Endodermal cell (in vitro differentiated cells): Measurements from ENCODE around the gene YIPF7. TPM values are rescaled to one million over a fixed set of nuclear protein-coding genes. Genes with fewer than 3 reads are reported as not detected.

ENCODE experiments used
- DNase-seq: peaks from one replicate; pipeline ENCODE4 v3.0.0-alpha.2; 2017
- H3K27ac ChIP-seq: 2 replicates; pipeline ENCODE4 v1.5.1; 2013; ENCODE audit warnings: mild to moderate bottlenecking, low read depth, low read length, moderate library complexity
- H3K27me3 ChIP-seq: 2 replicates; pipeline ENCODE4 v1.6.1; 2013; ENCODE audit warnings: mild to moderate bottlenecking, low read length, moderate library complexity; ENCODE audit not compliant: insufficient read depth, control insufficient read depth, poor library complexity, severe bottlenecking
- H3K36me3 ChIP-seq: 2 replicates; pipeline ENCODE4 v1.7.0; 2013; ENCODE audit warnings: mild to moderate bottlenecking, low read length, moderate library complexity; ENCODE audit not compliant: control insufficient read depth, insufficient read depth
- H3K4me1 ChIP-seq: one replicate; pipeline ENCODE4 v1.7.0; 2013; ENCODE audit warnings: low read length; ENCODE audit not compliant: control insufficient read depth, insufficient read depth
- H3K4me3 ChIP-seq: 2 replicates; pipeline ENCODE4 v1.5.1; 2013; ENCODE audit warnings: mild to moderate bottlenecking, low read length, moderate library complexity
- H3K9ac ChIP-seq: 2 replicates; pipeline ENCODE4 v1.6.1; 2013; ENCODE audit warnings: mild to moderate bottlenecking, low read length, moderate library complexity; ENCODE audit not compliant: poor library complexity, severe bottlenecking; ENCODE audit errors: extremely low read depth
- H3K9me3 ChIP-seq: 2 replicates; pipeline ENCODE4 v1.6.1; 2013; ENCODE audit warnings: mild to moderate bottlenecking, low read length, moderate library complexity; ENCODE audit not compliant: control insufficient read depth
- H3K27ac Mint-ChIP-seq: 2 replicates; pipeline ENCODE4 v1.8.0; 2020; ENCODE audit warnings: mixed read lengths
- H3K27me3 Mint-ChIP-seq: 2 replicates; pipeline ENCODE4 v1.8.0; 2021; ENCODE audit warnings: mild to moderate bottlenecking, mixed read lengths; ENCODE audit not compliant: insufficient read depth
- H3K36me3 Mint-ChIP-seq: 2 replicates; pipeline ENCODE4 v1.8.0; 2020; ENCODE audit warnings: low read depth, mixed read lengths
- H3K4me1 Mint-ChIP-seq: 2 replicates; pipeline ENCODE4 v1.8.0; 2020; ENCODE audit warnings: mixed read lengths
- H3K4me3 Mint-ChIP-seq: 2 replicates; pipeline ENCODE4 v1.8.0; 2020; ENCODE audit warnings: mild to moderate bottlenecking, moderate library complexity, mixed read lengths
- H3K9me3 Mint-ChIP-seq: 2 replicates; pipeline ENCODE4 v1.8.0; 2020; ENCODE audit warnings: mild to moderate bottlenecking, mixed read lengths
- CTCF ChIP-seq: fragments of 200-600 bp; sonication (generic); conservative IDR thresholded peaks from 2 replicates; pipeline ENCODE4 v1.5.0; 2021; ENCODE audit warnings: antibody characterized with exemption, mild to moderate bottlenecking
- WGBS, 2 experiments: methylation state at CpG; one replicate each; pipeline versions ENCODE4 v1.1.5 to v1.1.7; 2013; ENCODE audit warnings: missing lambda C conversion rate in 2 of 2, mixed read lengths in 1 of 2; ENCODE audit not compliant: insufficient coverage in 1 of 2, insufficient read length in 1 of 2; 5-methylcytosine and 5-hydroxymethylcytosine counted together
- total RNA-seq, 2 donors: library from RNA; stranded (reverse); fragmentation: NEBNext Ultra II Directional in 1 of 2; extraction: Animal tissue kit (Norgen Biotek cat#: 25700) in 1 of 2; gene quantifications; 2 replicates in 1 of 2; 3 replicates in 1 of 2; pipeline ENCODE4 v1.2.1, GENCODE V29; 2021

The YIPF7 gene
- total RNA-seq, 2 donors from 2014 or later: not detected

DNA sequence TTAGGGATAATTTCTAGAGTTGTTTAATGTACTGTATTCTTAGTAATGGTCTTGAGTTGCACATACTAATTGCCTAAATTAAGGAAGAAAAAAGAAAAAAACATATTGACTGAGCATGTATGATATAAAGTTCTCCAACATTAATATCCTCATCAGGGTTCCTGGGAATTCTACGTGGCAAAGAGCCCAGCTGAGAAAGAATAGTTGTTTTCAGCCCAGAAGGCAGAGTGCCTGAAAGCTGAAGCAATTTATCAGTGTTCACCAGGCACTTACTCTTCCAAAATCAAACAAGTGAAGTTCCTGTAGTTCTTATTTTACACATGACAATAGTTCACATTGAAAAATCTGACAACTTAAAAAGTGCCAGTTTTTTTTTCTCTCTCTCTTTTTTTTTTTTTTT, 27.7 kb downstream of the YIPF7 start:
- 82% methylated on average over 1 of the region's 1 CpG; no CpG with 5 or more reads in 1 of the 2 experiments for WGBS, 2 experiments
- no peaks in the 10 kb centered on the region for H3K36me3 Mint-ChIP-seq
- no peaks in the 10 kb centered on the region for H3K27me3 ChIP-seq
- peaks cover 3% of the 10 kb centered on the region for H3K27me3 Mint-ChIP-seq
- no peak for DNase-seq
- H3K4me3 Mint-ChIP-seq: no peak overlapping the region
- H3K36me3 ChIP-seq: no peaks in the 10 kb centered on the region
- H3K9ac ChIP-seq: no peak overlapping the region
- H3K4me3 ChIP-seq: no peak overlapping the region
- H3K27ac Mint-ChIP-seq: no peak overlapping the region
- no peaks in the 10 kb centered on the region for H3K4me1 Mint-ChIP-seq
- H3K4me1 ChIP-seq: no peaks in the 10 kb centered on the region
- H3K9me3 ChIP-seq: no peaks in the 10 kb centered on the region
- no peaks in the 10 kb centered on the region for H3K9me3 Mint-ChIP-seq
- no peak for TF ChIP-seq CTCF
- no peak overlapping the region for H3K27ac ChIP-seq

DNA sequence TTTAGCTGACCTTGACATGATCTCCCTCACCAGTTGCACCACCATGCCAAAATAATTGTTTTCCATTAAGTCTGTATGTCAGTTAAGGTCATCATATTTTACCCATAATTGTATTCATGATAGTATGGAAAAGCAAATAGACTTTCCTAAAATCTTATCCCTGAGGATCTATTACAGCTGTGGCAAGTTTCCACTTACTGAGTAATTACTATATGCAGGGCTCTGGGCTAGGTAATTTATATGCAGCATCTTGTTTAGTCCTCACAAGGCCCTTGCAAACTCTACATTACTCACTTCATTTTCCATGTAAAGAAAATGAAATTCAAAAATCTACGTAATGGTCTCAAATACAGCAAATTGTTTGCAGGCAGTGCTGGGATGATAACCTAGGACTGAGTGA, 34.8 kb downstream of the YIPF7 start:
- H3K27me3 Mint-ChIP-seq: no peaks in the 10 kb centered on the region

GRCh38 chr4:44583393-44583792, 68.0 kb downstream of the YIPF7 start:
- peak; percentile 72 for TF ChIP-seq CTCF
- Mint-ChIP-seq H3K27me3 (peaks cover 3% of the 10 kb centered on the region), H3K4me1 (no peaks in the 10 kb centered on the region), H3K4me3 (no peak overlapping the region), H3K9me3 (no peaks in the 10 kb centered on the region), H3K36me3 (no peaks in the 10 kb centered on the region), H3K27ac (no peak overlapping the region)
- Histone ChIP-seq H3K36me3 (no peaks in the 10 kb centered on the region), H3K4me1 (no peaks in the 10 kb centered on the region), H3K9me3 (no peaks in the 10 kb centered on the region), H3K27me3 (no peaks in the 10 kb centered on the region), H3K9ac (no peak overlapping the region), H3K4me3 (no peak overlapping the region), H3K27ac (no peak overlapping the region)
- DNase-seq: peak; percentile 54
- 91 to 93% methylated on average over 2 to 3 of the region's 3 CpGs for WGBS, 2 experiments

More for the DNA sequence above, 34.8 kb downstream of the YIPF7 start:
- no peak overlapping the region for H3K4me3 ChIP-seq
- TF ChIP-seq CTCF: no peak
- no peak overlapping the region for H3K27ac Mint-ChIP-seq
- no peaks in the 10 kb centered on the region for H3K9me3 ChIP-seq
- no peak overlapping the region for H3K27ac ChIP-seq
- H3K4me1 Mint-ChIP-seq: no peaks in the 10 kb centered on the region
- peaks cover 13% of the 10 kb centered on the region for H3K27me3 ChIP-seq
- no peaks in the 10 kb centered on the region for H3K4me1 ChIP-seq
- H3K9ac ChIP-seq: no peak overlapping the region
- H3K4me3 Mint-ChIP-seq: no peak overlapping the region
- DNase-seq: no peak
- no peaks in the 10 kb centered on the region for H3K36me3 ChIP-seq
- H3K9me3 Mint-ChIP-seq: no peaks in the 10 kb centered on the region
- 94 to 100% methylated on average over 1 of the region's 1 CpG for WGBS, 2 experiments
- no peaks in the 10 kb centered on the region for H3K36me3 Mint-ChIP-seq
